ENCODE data around the gene KLHL13.

KLHL13 gene

GRCh38 chrX:118049713-118050112 lies 66.9 kb downstream of the KLHL13 start:
- no peak for TF ChIP-seq CSRNP3 (CRISPR knock-in tag; IDR thresholded peaks at IDR 0.05)
- TF ChIP-seq ZC3H10 (CRISPR knock-in tag; IDR thresholded peaks at IDR 0.05) = no peak
- no peak for TF ChIP-seq OSR1 (CRISPR knock-in tag; IDR thresholded peaks at IDR 0.05)
- no peak for TF ChIP-seq ZNF70 (CRISPR knock-in tag; IDR thresholded peaks at IDR 0.05)
- no peak for TF ChIP-seq ESRRG (CRISPR knock-in tag; IDR thresholded peaks at IDR 0.05)
- no peak for TF ChIP-seq POU6F1 (CRISPR knock-in tag; IDR thresholded peaks at IDR 0.05; ENCODE audit: borderline replicate concordance, low read depth)
- no peak for TF ChIP-seq TSHZ2 (CRISPR knock-in tag; IDR thresholded peaks at IDR 0.05)
- TF ChIP-seq RARB (CRISPR knock-in tag; IDR thresholded peaks at IDR 0.05) = no peak
- no peak for TF ChIP-seq TOX (CRISPR knock-in tag; IDR thresholded peaks at IDR 0.05; ENCODE audit: borderline replicate concordance)
- no peak for TF ChIP-seq ZNF8 (CRISPR knock-in tag; IDR thresholded peaks at IDR 0.05)
- TF ChIP-seq ZFP30 (CRISPR knock-in tag; IDR thresholded peaks at IDR 0.05) = no peak
- no peak for TF ChIP-seq ZNF565 (CRISPR knock-in tag; conservative IDR thresholded peaks at IDR 0.05; ENCODE audit: low read depth)
- TF ChIP-seq GLIS3 (CRISPR knock-in tag; IDR thresholded peaks at IDR 0.05) = no peak
- TF ChIP-seq CREB5 (CRISPR knock-in tag; IDR thresholded peaks at IDR 0.05; ENCODE audit: low read depth) = no peak
- no peak for TF ChIP-seq ISL1 (CRISPR knock-in tag; IDR thresholded peaks at IDR 0.05)
- no peak for TF ChIP-seq PATZ1 (CRISPR knock-in tag; IDR thresholded peaks at IDR 0.05; ENCODE audit: borderline replicate concordance)
- no peak for TF ChIP-seq ZFP3 (CRISPR knock-in tag; IDR thresholded peaks at IDR 0.05)
- TF ChIP-seq CSDC2 (CRISPR knock-in tag; IDR thresholded peaks at IDR 0.05) = no peak
- no peak for TF ChIP-seq SNAI2 (CRISPR knock-in tag; IDR thresholded peaks at IDR 0.05)
- TF ChIP-seq BACH2 (CRISPR knock-in tag; IDR thresholded peaks at IDR 0.05; ENCODE audit: borderline replicate concordance) = no peak
- no peak for ATAC-seq

GRCh38 chrX:118047446-118048186 lies 69.0 kb downstream of the KLHL13 start:
- no peak for ATAC-seq
- TF ChIP-seq ZFP30 (CRISPR knock-in tag; IDR thresholded peaks at IDR 0.05) (no peak), CSDC2 (CRISPR knock-in tag; IDR thresholded peaks at IDR 0.05) (no peak), ESRRG (CRISPR knock-in tag; IDR thresholded peaks at IDR 0.05) (no peak), ARNTL (CRISPR knock-in tag; IDR thresholded peaks at IDR 0.05; ENCODE audit: borderline replicate concordance, low read depth) (no peak), RARB (CRISPR knock-in tag; IDR thresholded peaks at IDR 0.05) (no peak), OSR1 (CRISPR knock-in tag; IDR thresholded peaks at IDR 0.05) (no peak), CSRNP3 (CRISPR knock-in tag; IDR thresholded peaks at IDR 0.05) (no peak), ISL1 (CRISPR knock-in tag; IDR thresholded peaks at IDR 0.05) (no peak), POU6F1 (CRISPR knock-in tag; IDR thresholded peaks at IDR 0.05; ENCODE audit: borderline replicate concordance, low read depth) (no peak), TCF4 (CRISPR knock-in tag; IDR thresholded peaks at IDR 0.05; ENCODE audit: borderline replicate concordance) (no peak), TOX (CRISPR knock-in tag; IDR thresholded peaks at IDR 0.05; ENCODE audit: borderline replicate concordance) (no peak), ZNF70 (CRISPR knock-in tag; IDR thresholded peaks at IDR 0.05) (no peak)
